GM19438 (cell line): ENCODE results near the gene TUBA1C.

Experiments used
- ATAC-seq: cut with Tn5 transposase; IDR thresholded peaks from one replicate; pipeline ENCODE4 v1.9.1; 2021; ENCODE audit warnings: low read depth; ENCODE audit not compliant: unreplicated experiment

TUBA1C gene

GRCh38 chr12:49264873-49265792 is at the start of gene TUBA1C:
Gene TUBA1C (plus strand): TSS chr12:49265082. CDS start chr12:49265182, 100 bp downstream.
- peak; percentile 81 for ATAC-seq

DNA sequence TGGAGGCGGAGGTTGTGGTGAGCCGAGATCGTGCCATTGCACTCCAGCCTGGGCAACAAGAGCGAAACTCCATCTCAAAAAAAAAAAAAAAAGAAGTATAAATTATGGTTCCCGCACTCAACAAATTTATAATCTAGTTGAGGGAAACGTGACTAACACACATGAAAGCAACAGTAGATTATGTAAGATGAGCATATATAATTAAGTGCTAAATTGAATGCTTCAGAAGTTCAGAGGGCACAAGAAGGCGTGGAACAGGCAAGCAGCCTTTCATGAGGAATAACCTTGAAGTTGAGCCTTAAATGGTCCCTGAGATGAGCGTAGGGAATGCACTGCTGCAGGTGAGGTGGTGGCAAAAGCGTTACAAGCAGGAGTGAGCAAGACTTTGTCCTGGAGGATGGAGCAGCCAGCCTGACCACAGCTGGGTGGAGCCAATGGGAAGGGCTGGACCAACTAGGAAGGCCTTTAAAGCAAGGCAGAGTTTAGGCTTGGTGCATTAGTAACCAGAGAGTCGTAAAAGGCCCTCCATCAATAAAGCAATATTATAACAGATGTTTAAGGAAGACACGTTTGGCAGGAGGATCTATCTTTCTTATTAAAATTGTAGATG is 45.4 kb upstream of the TUBA1C start:
- no peak for ATAC-seq

DNA sequence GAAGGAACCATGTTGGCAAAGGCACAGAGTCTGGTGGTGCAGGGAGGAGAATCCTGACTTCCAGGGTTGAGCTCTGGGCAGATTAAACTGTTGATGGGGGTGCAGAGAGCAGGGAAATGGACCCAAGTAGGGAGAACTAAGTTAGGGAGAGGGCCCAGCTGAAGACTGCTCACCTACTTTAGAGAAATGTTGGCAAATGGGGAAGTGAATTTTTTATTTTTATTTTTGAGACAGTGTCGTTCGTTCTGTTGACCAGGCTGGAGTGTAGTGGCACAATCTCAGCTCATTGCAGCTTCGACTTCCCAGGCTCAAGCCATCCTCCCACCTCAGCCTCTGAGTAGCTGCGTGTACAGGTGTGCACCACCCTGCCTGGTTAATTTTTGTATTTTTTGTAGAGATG is 43.9 kb upstream of the TUBA1C start:
- ATAC-seq = no peak

DNA sequence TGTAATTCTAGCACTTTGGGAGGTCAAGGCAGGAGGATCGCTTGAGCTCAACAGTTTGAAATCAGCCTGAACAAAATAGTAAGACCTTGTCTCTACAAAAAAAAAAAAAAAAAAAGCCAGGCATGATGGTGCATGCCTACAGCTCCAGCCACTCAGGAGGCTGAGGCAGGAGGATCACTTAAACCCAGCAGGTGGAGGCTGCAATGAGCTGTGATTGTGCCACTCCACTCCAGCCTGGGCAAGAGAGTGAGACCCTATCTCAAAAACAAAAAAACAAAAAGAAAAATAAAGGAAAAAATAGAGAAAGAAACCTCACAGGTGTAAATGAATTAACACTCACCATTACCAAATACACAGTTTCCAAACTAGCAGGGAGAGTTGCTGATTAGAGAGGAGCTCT is 41.8 kb upstream of the TUBA1C start:
- no peak for ATAC-seq

GRCh38 chr12:49223590-49224369 is 41.1 kb upstream of the TUBA1C start:
- ATAC-seq = no peak

DNA sequence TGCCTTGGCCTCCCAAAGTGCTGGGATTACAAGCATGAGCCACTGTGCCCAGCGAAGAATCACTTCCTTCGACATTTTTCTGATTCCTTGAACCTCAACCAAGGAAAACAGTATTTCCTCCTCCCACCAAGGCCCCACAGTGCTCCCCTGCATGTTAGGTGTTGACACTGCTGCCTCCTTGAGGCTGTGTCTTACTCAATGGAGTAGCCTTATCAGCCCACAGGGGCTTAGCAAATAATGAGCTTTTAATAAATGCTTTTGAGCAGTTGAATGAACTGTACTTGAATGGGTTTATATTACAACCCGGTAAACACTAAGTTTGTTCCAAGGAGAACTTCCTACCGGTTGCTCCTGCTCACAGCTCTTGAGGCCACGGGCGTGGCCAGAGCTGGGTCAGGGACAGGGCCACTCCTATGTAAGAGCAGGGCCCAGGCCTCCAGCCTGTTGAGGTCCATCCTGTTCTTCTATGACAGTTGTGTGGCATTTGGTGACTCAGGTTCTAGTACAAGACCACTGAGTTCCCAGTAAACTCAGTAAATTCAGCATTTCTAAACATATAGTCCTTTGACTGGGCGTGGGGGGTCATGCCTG is 39.2 kb upstream of the TUBA1C start:
- no peak for ATAC-seq

DNA sequence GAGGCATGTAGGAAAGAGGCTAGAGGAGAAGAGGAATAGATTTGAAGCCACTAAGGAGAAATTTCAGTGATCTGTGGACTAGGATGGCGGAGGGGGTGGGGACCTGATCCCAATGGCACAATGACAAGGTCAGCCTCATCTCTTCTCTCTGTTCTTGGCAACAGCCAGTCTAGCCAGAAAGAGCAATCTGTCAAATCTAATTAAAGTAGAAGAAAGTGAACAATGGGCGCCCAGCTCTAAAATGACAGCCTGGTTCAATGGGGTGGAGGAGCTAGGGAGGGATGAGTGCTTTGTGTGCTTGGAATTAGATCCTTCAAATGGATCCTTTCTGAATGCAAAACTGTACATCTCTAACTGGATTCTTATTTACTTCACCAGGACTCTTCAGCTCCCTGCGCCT is 37.2 kb upstream of the TUBA1C start:
- ATAC-seq = no peak

GRCh38 chr12:49228653-49229052 is 36.2 kb upstream of the TUBA1C start:
- ATAC-seq = no peak

- ATAC-seq = no peak
Measured at GRCh38 chr12:49230176-49230804, 34.6 kb upstream of the TUBA1C start.

DNA sequence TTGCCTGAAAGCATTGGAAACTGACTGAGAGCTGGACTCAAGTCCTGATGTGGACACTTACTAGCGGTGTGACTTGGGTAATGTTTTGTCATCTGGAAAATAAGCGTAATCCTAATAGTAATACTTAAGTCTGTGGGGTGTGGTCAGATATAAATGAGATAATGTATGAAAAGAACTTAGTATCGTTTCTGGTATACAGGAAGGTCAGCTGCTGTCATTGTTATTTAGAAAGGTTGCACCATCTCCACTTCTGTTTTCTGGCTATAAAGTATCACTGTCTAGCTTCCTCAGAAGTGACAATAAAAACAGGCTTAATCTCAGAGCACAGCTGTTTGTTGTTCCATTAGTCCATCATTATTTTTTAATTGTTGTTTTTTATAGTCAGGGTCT is 34.1 kb upstream of the TUBA1C start:
- no peak for ATAC-seq

- ATAC-seq = no peak
Measured at GRCh38 chr12:49231878-49232655, 32.8 kb upstream of the TUBA1C start.

- ATAC-seq = no peak
Measured at GRCh38 chr12:49232940-49233841, 31.7 kb upstream of the TUBA1C start.

GRCh38 chr12:49233842-49234526 is 30.9 kb upstream of the TUBA1C start:
- no peak for ATAC-seq

- ATAC-seq = no peak
Measured at GRCh38 chr12:49236423-49236822, 28.5 kb upstream of the TUBA1C start.

GRCh38 chr12:49243631-49244030 is 21.3 kb upstream of the TUBA1C start:
- ATAC-seq = no peak

GRCh38 chr12:49244176-49244575 is 20.7 kb upstream of the TUBA1C start:
- ATAC-seq = no peak

- no peak for ATAC-seq
Measured at GRCh38 chr12:49251357-49251756, 13.5 kb upstream of the TUBA1C start.

DNA sequence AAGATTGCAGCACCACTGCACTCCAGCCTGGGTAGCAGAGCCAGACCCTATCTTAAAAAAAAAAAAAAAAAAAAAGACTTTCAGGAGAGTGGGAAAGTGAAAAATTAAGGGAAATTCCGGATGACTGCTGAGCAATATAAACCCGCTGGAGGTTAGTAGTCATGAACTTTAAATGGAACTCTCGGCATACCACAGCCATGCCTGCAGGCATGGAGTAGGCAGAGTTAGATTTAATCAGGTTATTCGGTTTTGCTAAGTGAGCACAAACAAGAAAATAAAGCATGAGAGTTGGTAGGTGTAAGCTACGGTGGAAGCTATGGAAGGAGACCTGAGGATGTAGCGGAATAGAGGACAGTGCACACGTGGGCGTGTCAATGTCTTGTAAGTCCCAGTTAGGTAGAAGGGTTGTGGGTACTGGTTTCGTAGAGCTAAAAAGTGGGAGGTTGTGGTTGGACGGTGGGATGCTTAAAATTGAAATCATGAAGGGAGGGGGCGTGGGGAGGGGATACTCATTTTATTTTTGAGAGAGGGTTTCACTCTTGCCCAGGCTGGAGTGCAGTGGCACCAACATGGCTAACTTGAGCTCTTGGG is 11.8 kb upstream of the TUBA1C start:
- ATAC-seq = no peak
